ENCODE measurements around the gene MYO7B. TPM values are rescaled to one million over a fixed set of nuclear protein-coding genes. Genes with fewer than 3 reads are reported as not detected.

The MYO7B gene
- total RNA-seq, 6 donors from 2014 or later, result 1.2 to 6.1 (median 3.1) TPM

- WGBS, 2 donors, result 83 to 88% methylated on average over 5 to 11 of the region's 11 CpGs
- no peak overlapping the region for H3K27ac ChIP-seq
- TF ChIP-seq EP300 (IDR thresholded peaks at IDR 0.05) (no peak), CTCF (IDR thresholded peaks at IDR 0.05) (no peak), POLR2A (IDR thresholded peaks at IDR 0.05) (no peak), POLR2AphosphoS5 (IDR thresholded peaks at IDR 0.05) (no peak)
- DNase-seq (peak in 1 of 2 donors; percentile 8), ATAC-seq (ENCODE audit: low FRiP score in 2 of 2) (no peak)
- H3K4me3 ChIP-seq, result no peak overlapping the region
- H3K27me3 ChIP-seq, result no peaks in the 10 kb centered on the region
- H3K36me3 ChIP-seq, result no peaks in the 10 kb centered on the region
- H3K4me1 ChIP-seq, result no peaks in the 10 kb centered on the region
- peaks cover 3 to 16% (median 8%) of the 10 kb centered on the region in 4 donors for H3K9me3 ChIP-seq
These were observed 75.8 kb downstream of the MYO7B start for GRCh38 chr2:127611076-127611925.

GRCh38 chr2:127612111-127612822, 76.8 kb downstream of the MYO7B start:
- ATAC-seq (ENCODE audit: low FRiP score in 2 of 2) (no peak), DNase-seq (peak in 1 of 2 donors; percentile 12)
- WGBS, 2 donors, result 85 to 96% methylated on average over 7 to 13 of the region's 13 CpGs
- H3K27ac ChIP-seq, result no peak overlapping the region
- H3K4me1 ChIP-seq, result no peaks in the 10 kb centered on the region
- H3K9me3 ChIP-seq, result peaks cover 3 to 16% (median 8%) of the 10 kb centered on the region in 4 donors
- no peak overlapping the region for H3K4me3 ChIP-seq
- no peak for TF ChIP-seq POLR2AphosphoS5 (IDR thresholded peaks at IDR 0.05)
- no peak for TF ChIP-seq EP300 (IDR thresholded peaks at IDR 0.05)
- no peak for TF ChIP-seq CTCF (IDR thresholded peaks at IDR 0.05)
- TF ChIP-seq POLR2A (IDR thresholded peaks at IDR 0.05), result no peak
- no peaks in the 10 kb centered on the region for H3K27me3 ChIP-seq
- no peaks in the 10 kb centered on the region for H3K36me3 ChIP-seq

GRCh38 chr2:127614246-127614645, 78.8 kb downstream of the MYO7B start:
- Histone ChIP-seq H3K4me3 (no peak overlapping the region), H3K27ac (no peak overlapping the region), H3K9me3 (peaks cover 3 to 16% (median 8%) of the 10 kb centered on the region in 4 donors), H3K27me3 (no peaks in the 10 kb centered on the region), H3K36me3 (no peaks in the 10 kb centered on the region), H3K4me1 (no peaks in the 10 kb centered on the region)
- ATAC-seq (ENCODE audit: low FRiP score in 2 of 2), result no peak
- DNase-seq, result no peak
- 85 to 100% methylated on average over 2 of the region's 2 CpGs for WGBS, 2 donors
- TF ChIP-seq POLR2A (IDR thresholded peaks at IDR 0.05) (no peak), POLR2AphosphoS5 (IDR thresholded peaks at IDR 0.05) (no peak), CTCF (IDR thresholded peaks at IDR 0.05) (no peak), EP300 (IDR thresholded peaks at IDR 0.05) (no peak)

- WGBS, 2 donors, result 79 to 82% methylated on average over 3 of the region's 3 CpGs
- Histone ChIP-seq H3K9me3 (peaks cover 3 to 16% (median 8%) of the 10 kb centered on the region in 4 donors), H3K4me1 (no peaks in the 10 kb centered on the region), H3K27me3 (no peaks in the 10 kb centered on the region), H3K4me3 (no peak overlapping the region), H3K27ac (no peak overlapping the region), H3K36me3 (no peaks in the 10 kb centered on the region)
- TF ChIP-seq POLR2A (IDR thresholded peaks at IDR 0.05) (no peak), POLR2AphosphoS5 (IDR thresholded peaks at IDR 0.05) (no peak), EP300 (IDR thresholded peaks at IDR 0.05) (no peak), CTCF (IDR thresholded peaks at IDR 0.05) (no peak)
- DNase-seq (no peak), ATAC-seq (ENCODE audit: low FRiP score in 2 of 2) (no peak)
These were observed 79.2 kb downstream of the MYO7B start for GRCh38 chr2:127614731-127615130.

All from upper lobe of left lung (tissue), 6 donors.